Panc1 (cell line): ENCODE results near the gene SLC17A7. TPM values are rescaled to one million over a fixed set of nuclear protein-coding genes. Genes with fewer than 3 reads are reported as not detected.

ENCODE experiments used
- ATAC-seq: fragments of 200-7000 bp; cut with Tn5 transposase; 2 replicates; pipeline ENCODE4 v1.9.1; 2020; ENCODE audit warnings: mild to moderate bottlenecking, moderate library complexity
- BruUV-seq: library from RNA; stranded (reverse); fragments of 400-500 nt; replicated peaks from 2 replicates; lab custom pipeline; 2021; lab: Mats Ljungman, UMichigan
- CTCF ChIA-PET: fragments of 300-600 bp; sonication (Branson Sonifier 250); formaldehyde crosslinking; loops from one replicate; lab custom pipeline; 2022; ENCODE audit warnings: antibody characterized with exemption; lab: Charles Lee
- POLR2A ChIA-PET: fragments of 300-600 bp; sonication (Branson Sonifier 250); formaldehyde crosslinking; loops from one replicate; lab custom pipeline; 2022; ENCODE audit warnings: antibody characterized with exemption; lab: Charles Lee
- DNase-seq: peaks from one replicate; pipeline ENCODE4 v3.0.0-alpha.2; 2010; ENCODE audit warnings: low read depth, low spot score
- H3K27ac ChIP-seq: 2 replicates; pipeline ENCODE4 v1.5.1; 2011; ENCODE audit warnings: mild to moderate bottlenecking, low read length, inconsistent platforms
- H3K27me3 ChIP-seq: fragments of 200-500 bp; sonication (Bioruptor generic); 2 replicates; pipeline ENCODE4 v1.6.0; 2014; ENCODE audit warnings: low read length, inconsistent platforms; ENCODE audit not compliant: control insufficient read depth, insufficient read depth
- H3K36me3 ChIP-seq: fragments of 200-500 bp; sonication (Bioruptor generic); 2 replicates; pipeline ENCODE4 v1.5.1; 2014; ENCODE audit warnings: inconsistent platforms, mild to moderate bottlenecking, low read length, moderate library complexity; ENCODE audit not compliant: control insufficient read depth, insufficient read depth
- H3K4me1 ChIP-seq: 2 replicates; pipeline ENCODE4 v1.5.1; 2011; ENCODE audit warnings: inconsistent platforms, mild to moderate bottlenecking, low read length, moderate library complexity; ENCODE audit not compliant: control insufficient read depth, insufficient read depth
- H3K4me3 ChIP-seq, 2 experiments: 2 replicates each; pipeline ENCODE4 v1.5.1; 2011 to 2012; ENCODE audit warnings: low read depth in 2 of 2, low read length in 2 of 2, mild to moderate bottlenecking in 2 of 2, inconsistent platforms in 1 of 2, moderate library complexity in 1 of 2
- H3K9me3 ChIP-seq: fragments of 200-500 bp; sonication (Bioruptor generic); 2 replicates; pipeline ENCODE4 v1.5.1; 2014; ENCODE audit warnings: low read depth, mild to moderate bottlenecking, inconsistent platforms, low read length, moderate library complexity; ENCODE audit not compliant: control insufficient read depth, insufficient read depth
- POLR2AphosphoS5 ChIP-seq: IDR thresholded peaks from 2 replicates; pipeline ENCODE4 v1.6.1; 2012; ENCODE audit warnings: mild to moderate bottlenecking, low read depth, low read length, moderate library complexity
- REST ChIP-seq, 2 experiments: IDR thresholded peaks; 2 replicates each; pipeline ENCODE4 v1.6.1; 2011 to 2012; ENCODE audit warnings: low read depth in 2 of 2, control low read depth in 1 of 2, low read length in 1 of 2, mild to moderate bottlenecking in 1 of 2, moderate library complexity in 1 of 2; ENCODE audit not compliant: insufficient read depth in 1 of 2
- SIN3A ChIP-seq: IDR thresholded peaks from 2 replicates; pipeline ENCODE4 v1.6.1; 2012; ENCODE audit warnings: low read depth, mild to moderate bottlenecking, low read length, moderate library complexity, borderline replicate concordance; ENCODE audit not compliant: insufficient read depth
- TCF7L2 ChIP-seq: IDR thresholded peaks from 2 replicates; pipeline ENCODE4 v1.6.1; 2011; ENCODE audit warnings: mild to moderate bottlenecking, low read depth, low read length, inconsistent platforms
- in situ Hi-C: cut with HindIII; loops from 2 replicates; pipeline ENCODE4 v1.10.0; 2016; ENCODE audit warnings: low sequenced_read_pairs, low pct_unique_long_range_greater_than_20kb
- intact Hi-C: fragments of 100-400 bp; cut with micrococcal nuclease; formaldehyde crosslinking; loops from one replicate; pipeline ENCODE4 v1.10.0; 2022; ENCODE audit not compliant: unreplicated experiment
- total RNA-seq: library from RNA; stranded (reverse); gene quantifications from one replicate; pipeline ENCODE4 v1.2.1, GENCODE V29; 2021; ENCODE audit not compliant: unreplicated experiment
- TF ChIP-seq, protein P1 (sequence below): fragments of 450-650 bp; IDR thresholded peaks from 2 replicates; pipeline ENCODE4 v1.5.1; 2017; ENCODE audit warnings: mild to moderate bottlenecking

The SLC17A7 gene
- total RNA-seq, 1 experiment from 2014 or later = 1.2 TPM

DNA sequence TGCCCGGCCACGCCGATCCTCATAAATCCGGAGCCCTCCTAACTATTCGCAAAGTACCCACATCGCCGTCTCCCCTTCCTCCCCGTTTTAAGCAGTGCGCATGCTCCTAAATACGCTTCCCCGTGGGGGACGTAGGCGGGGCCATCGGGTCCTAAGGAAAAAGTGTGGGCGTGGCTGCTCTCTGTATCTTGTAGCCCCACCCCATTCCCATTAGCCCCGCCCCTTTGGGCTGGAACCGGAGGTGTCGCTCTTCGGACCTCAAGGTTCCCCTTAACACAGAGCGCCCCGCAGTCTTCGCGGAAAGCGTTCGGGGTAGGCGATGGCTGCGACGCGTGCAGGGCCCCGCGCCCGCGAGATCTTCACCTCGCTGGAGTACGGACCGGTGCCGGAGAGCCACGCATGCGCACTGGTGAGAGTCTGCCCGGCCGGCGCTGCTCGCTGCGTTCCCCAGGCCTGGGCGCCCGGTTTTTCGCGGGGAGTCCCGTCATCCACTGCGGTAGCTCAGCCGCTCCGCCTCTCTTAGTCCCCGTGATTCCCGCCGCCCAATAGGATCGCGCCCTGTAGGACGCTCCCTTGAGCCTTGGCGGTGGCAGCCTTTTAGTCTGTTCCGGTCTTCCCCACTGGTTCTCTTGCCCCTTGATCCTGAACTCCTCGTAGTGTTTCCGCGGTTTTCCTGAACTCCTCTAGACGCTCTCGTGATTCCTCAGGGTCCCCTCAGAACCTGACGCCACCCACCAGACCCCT lies 11.9 kb upstream of the SLC17A7 start, which contains the start of gene ALDH16A1:
ALDH16A1 (plus strand) TSS at position 213 of the 744 bp plus-strand sequence; CDS start at position 320, 107 bp downstream.
- ATAC-seq (peak; percentile 95), DNase-seq (peak; percentile 75)
- Histone ChIP-seq H3K36me3 (no peaks in the 10 kb centered on the region; the same call in 1 of the 2 replicates), H3K27me3 (no peaks in the 10 kb centered on the region), H3K4me1 (no peaks in the 10 kb centered on the region; the same call in 1 of the 2 replicates), H3K9me3 (no peaks in the 10 kb centered on the region), H3K27ac (peak within 1 kb of the TSS; percentile 99), H3K4me3 (peak within 1 kb of the TSS; percentile 77 to 96)
- ChIA-PET POLR2A (interaction anchor here (0.6 kb wide), 2 partner anchors 83 to 222 kb away, joined by 3 to 4 read pairs; no protein-coding TSS in a partner anchor), CTCF (interaction anchor here (0.6 kb wide), 3 partner anchors 74 to 308 kb away, joined by 3 to 6 read pairs (median 3); partner anchors contain the start of genes RCN3 and SCAF1)
- TF ChIP-seq SIN3A = no peak
- peak; percentile 87 for TF ChIP-seq POLR2AphosphoS5
- intact Hi-C loops (no loop called here), in situ Hi-C loops (no loop called here)
- no TSS peak for BruUV-seq

DNA sequence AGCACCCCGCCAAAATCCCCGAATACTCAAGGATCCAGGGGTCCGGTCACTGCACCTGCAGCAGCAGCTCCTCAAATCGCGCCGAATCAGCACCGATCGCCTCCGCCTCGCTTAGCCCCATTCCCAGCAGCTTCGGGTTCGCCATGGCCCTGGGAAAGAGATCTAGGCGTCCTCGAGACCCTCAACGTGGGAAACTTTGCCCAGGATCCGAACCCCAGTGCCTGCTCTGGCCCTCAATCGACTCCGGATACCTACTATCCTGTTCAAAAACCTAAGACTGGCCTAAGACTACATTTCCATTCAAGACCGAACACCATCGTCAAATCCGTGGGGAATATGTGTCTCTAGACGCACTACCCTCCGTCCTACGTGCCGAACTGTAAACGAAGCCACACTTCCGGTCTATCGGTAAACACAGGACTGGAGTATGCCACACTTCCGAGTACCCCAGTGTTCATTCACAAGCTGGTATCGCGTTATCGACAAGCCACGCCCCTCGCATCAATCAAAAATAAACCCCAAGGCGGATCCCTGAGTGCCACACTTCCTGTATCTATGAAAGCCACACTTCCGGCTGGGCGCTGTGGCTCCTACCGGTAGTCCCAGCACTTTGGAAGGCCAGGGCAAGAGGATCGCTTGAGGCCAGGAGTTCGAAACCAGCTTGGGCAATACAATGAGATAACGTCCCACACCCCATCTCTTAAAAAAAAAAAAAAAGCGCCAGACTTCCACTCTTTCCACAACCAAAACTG lies 10.3 kb upstream of the SLC17A7 start, which contains the start of gene PIH1D1:
PIH1D1 (minus strand) TSS at position 385 of the 752 bp plus-strand sequence; CDS start at position 145, 240 bp downstream.
- intact Hi-C loops (no loop called here), in situ Hi-C loops (no loop called here)
- TF ChIP-seq TCF7L2 = no peak
- TF ChIP-seq, protein P1, sequence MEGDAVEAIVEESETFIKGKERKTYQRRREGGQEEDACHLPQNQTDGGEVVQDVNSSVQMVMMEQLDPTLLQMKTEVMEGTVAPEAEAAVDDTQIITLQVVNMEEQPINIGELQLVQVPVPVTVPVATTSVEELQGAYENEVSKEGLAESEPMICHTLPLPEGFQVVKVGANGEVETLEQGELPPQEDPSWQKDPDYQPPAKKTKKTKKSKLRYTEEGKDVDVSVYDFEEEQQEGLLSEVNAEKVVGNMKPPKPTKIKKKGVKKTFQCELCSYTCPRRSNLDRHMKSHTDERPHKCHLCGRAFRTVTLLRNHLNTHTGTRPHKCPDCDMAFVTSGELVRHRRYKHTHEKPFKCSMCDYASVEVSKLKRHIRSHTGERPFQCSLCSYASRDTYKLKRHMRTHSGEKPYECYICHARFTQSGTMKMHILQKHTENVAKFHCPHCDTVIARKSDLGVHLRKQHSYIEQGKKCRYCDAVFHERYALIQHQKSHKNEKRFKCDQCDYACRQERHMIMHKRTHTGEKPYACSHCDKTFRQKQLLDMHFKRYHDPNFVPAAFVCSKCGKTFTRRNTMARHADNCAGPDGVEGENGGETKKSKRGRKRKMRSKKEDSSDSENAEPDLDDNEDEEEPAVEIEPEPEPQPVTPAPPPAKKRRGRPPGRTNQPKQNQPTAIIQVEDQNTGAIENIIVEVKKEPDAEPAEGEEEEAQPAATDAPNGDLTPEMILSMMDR = no peak
- no peak for TF ChIP-seq REST (IDR thresholded peaks at IDR 0.05; ENCODE audit: insufficient read depth in 1 of 2, low read depth in 2 of 2, low read length in 1 of 2)
- peak; percentile 84 for TF ChIP-seq POLR2AphosphoS5

More for the DNA sequence above, 10.3 kb upstream of the SLC17A7 start, which contains the start of gene PIH1D1:
- ATAC-seq (peak; percentile 82), DNase-seq (peak; percentile 95)
- peak within 1 kb of the TSS; percentile 77 to 96 for H3K4me3 ChIP-seq
- no peaks in the 10 kb centered on the region for H3K27me3 ChIP-seq
- BruUV-seq = TSS peak; percentile 95
- H3K36me3 ChIP-seq = no peaks in the 10 kb centered on the region; the same call in 1 of the 2 replicates
- POLR2A ChIA-PET = interaction anchor here (0.5 to 0.7 kb wide), 6 partner anchors 29 to 523 kb away, joined by 3 to 16 read pairs (median 6); partner anchors contain the start of gene PRRG2
- CTCF ChIA-PET = no interaction called here
- H3K27ac ChIP-seq = peak within 1 kb of the TSS; percentile 99
- H3K4me1 ChIP-seq = no peaks in the 10 kb centered on the region; the same call in 1 of the 2 replicates
- H3K9me3 ChIP-seq = no peaks in the 10 kb centered on the region
